HG03025 (cell line): ENCODE measurements around the gene AK5.

Experiments
- ATAC-seq: cut with Tn5 transposase; IDR thresholded peaks from one replicate; pipeline ENCODE4 v1.9.1; 2021; ENCODE audit warnings: mild to moderate bottlenecking, moderate library complexity; ENCODE audit not compliant: unreplicated experiment, low FRiP score

The AK5 gene

GRCh38 chr1:77562596-77563150 lies 280.9 kb downstream of the AK5 start:
- no peak for ATAC-seq

GRCh38 chr1:77565321-77565720 lies 283.5 kb downstream of the AK5 start:
- no peak for ATAC-seq

- ATAC-seq: no peak
Measured at GRCh38 chr1:77571642-77572041, 289.8 kb downstream of the AK5 start.

- ATAC-seq: no peak
Measured at GRCh38 chr1:77579547-77579946, 297.7 kb downstream of the AK5 start.

GRCh38 chr1:77582905-77583304 lies 301.1 kb downstream of the AK5 start:
- ATAC-seq: peak; percentile 53

- ATAC-seq: no peak
Measured at GRCh38 chr1:77583483-77583882, 301.7 kb downstream of the AK5 start.

- no peak for ATAC-seq
Measured at GRCh38 chr1:77584884-77585283, 303.1 kb downstream of the AK5 start.

GRCh38 chr1:77585610-77586314 lies 303.9 kb downstream of the AK5 start:
- no peak for ATAC-seq

GRCh38 chr1:77589231-77589630 lies 307.4 kb downstream of the AK5 start:
- ATAC-seq: no peak

- no peak for ATAC-seq
Measured at GRCh38 chr1:77590651-77591050, 308.8 kb downstream of the AK5 start.

- no peak for ATAC-seq
Measured at GRCh38 chr1:77592906-77593305, 311.1 kb downstream of the AK5 start.

GRCh38 chr1:77594366-77595112 lies 312.7 kb downstream of the AK5 start:
- ATAC-seq: peak; percentile 92

- ATAC-seq: no peak
Measured at GRCh38 chr1:77597310-77597709, 315.5 kb downstream of the AK5 start.

- ATAC-seq: no peak
Measured at GRCh38 chr1:77605246-77606026, 323.6 kb downstream of the AK5 start.

GRCh38 chr1:77608893-77609292 lies 327.1 kb downstream of the AK5 start:
- no peak for ATAC-seq
